ENCODE measurements around the gene ETV6.

ETV6 gene

GRCh38 chr12:11805680-11806079 lies 156.2 kb downstream of the ETV6 start:
- DNase-seq (ENCODE audit: low read depth), result no peak

- no peak for DNase-seq (ENCODE audit: low read depth)
Measured at GRCh38 chr12:11807458-11807857, 158.0 kb downstream of the ETV6 start.

- no peak for DNase-seq (ENCODE audit: low read depth)
Measured at GRCh38 chr12:11808931-11809330, 159.5 kb downstream of the ETV6 start.

GRCh38 chr12:11810206-11810545 lies 160.7 kb downstream of the ETV6 start:
- no peak for DNase-seq (ENCODE audit: low read depth)

- no peak for DNase-seq (ENCODE audit: low read depth)
Measured at GRCh38 chr12:11811008-11811407, 161.5 kb downstream of the ETV6 start.

GRCh38 chr12:11812241-11812585 lies 162.7 kb downstream of the ETV6 start:
- no peak for DNase-seq (ENCODE audit: low read depth)

- no peak for DNase-seq (ENCODE audit: low read depth)
Measured at GRCh38 chr12:11812586-11813437, 163.3 kb downstream of the ETV6 start.

GRCh38 chr12:11813438-11813813 lies 164.0 kb downstream of the ETV6 start:
- DNase-seq (ENCODE audit: low read depth), result no peak

GRCh38 chr12:11814374-11814773 lies 164.9 kb downstream of the ETV6 start:
- DNase-seq (ENCODE audit: low read depth), result peak; percentile 50

- DNase-seq (ENCODE audit: low read depth), result no peak
Measured at GRCh38 chr12:11815397-11815796, 165.9 kb downstream of the ETV6 start.

- DNase-seq (ENCODE audit: low read depth), result no peak
Measured at GRCh38 chr12:11819643-11820042, 170.2 kb downstream of the ETV6 start.

- no peak for DNase-seq (ENCODE audit: low read depth)
Measured at GRCh38 chr12:11820476-11820875, 171.0 kb downstream of the ETV6 start.

- DNase-seq (ENCODE audit: low read depth), result no peak
Measured at GRCh38 chr12:11821386-11822080, 172.1 kb downstream of the ETV6 start.

- no peak for DNase-seq (ENCODE audit: low read depth)
Measured at GRCh38 chr12:11822081-11822834, 172.8 kb downstream of the ETV6 start.

- DNase-seq (ENCODE audit: low read depth), result peak; percentile 63
Measured at GRCh38 chr12:11823043-11823442, 173.6 kb downstream of the ETV6 start.

GRCh38 chr12:11823593-11823992 lies 174.1 kb downstream of the ETV6 start:
- DNase-seq (ENCODE audit: low read depth), result no peak

- no peak for DNase-seq (ENCODE audit: low read depth)
Measured at GRCh38 chr12:11824069-11824468, 174.6 kb downstream of the ETV6 start.

- DNase-seq (ENCODE audit: low read depth), result no peak
Measured at GRCh38 chr12:11824736-11825135, 175.3 kb downstream of the ETV6 start.

- no peak for DNase-seq (ENCODE audit: low read depth)
Measured at GRCh38 chr12:11825278-11825677, 175.8 kb downstream of the ETV6 start.

- DNase-seq (ENCODE audit: low read depth), result no peak
Measured at GRCh38 chr12:11826574-11826973, 177.1 kb downstream of the ETV6 start.

GRCh38 chr12:11827091-11828061 lies 177.9 kb downstream of the ETV6 start:
- DNase-seq (ENCODE audit: low read depth), result no peak

- no peak for DNase-seq (ENCODE audit: low read depth)
Measured at GRCh38 chr12:11829764-11830194, 180.3 kb downstream of the ETV6 start.

Data from HS-5 (cell line).